ENCODE measurements around the gene CLEC4G. TPM values are rescaled to one million over a fixed set of nuclear protein-coding genes. Genes with fewer than 3 reads are reported as not detected.

Gene CLEC4G
- total and polyA plus RNA-seq, 2 donors from 2014 or later: 0.72 to 1.1 TPM

GRCh38 chr19:7689165-7689564 is 42.7 kb downstream of the CLEC4G start:
- no peak for FAIRE-seq

DNA sequence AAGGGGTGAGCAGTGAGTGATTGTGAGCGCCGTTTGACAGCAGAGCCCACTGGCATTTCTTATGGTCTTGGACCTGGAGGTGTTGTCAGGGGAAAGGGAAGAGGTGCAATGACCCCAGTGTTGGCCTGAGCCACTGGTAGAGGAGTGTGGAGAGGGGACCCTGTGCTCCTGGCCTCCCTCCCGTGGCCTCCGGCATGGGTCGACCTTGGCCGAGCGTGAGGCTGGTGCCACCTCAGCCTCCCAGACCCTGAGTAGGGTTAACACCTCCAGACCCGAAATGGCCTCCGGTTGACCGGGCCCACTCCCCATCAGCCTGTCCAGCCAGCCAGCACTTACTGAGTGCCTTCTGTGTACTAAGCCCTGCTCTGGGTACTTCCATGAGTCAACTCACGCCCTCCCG is 44.7 kb downstream of the CLEC4G start:
- Histone ChIP-seq H3K27ac (ENCODE audit: low read depth in 2 of 2, low read length in 2 of 2) (no peak overlapping the region), H3K27me3 (ENCODE audit: control insufficient read depth, insufficient read depth, low read length) (no peaks in the 10 kb centered on the region), H3K4me3 (ENCODE audit: low read length in 3 of 3) (no peak overlapping the region), H3K4me1 (ENCODE audit: control insufficient read depth in 2 of 3, insufficient read depth in 2 of 3, low read depth in 1 of 3, low read length in 3 of 3) (no peaks in the 10 kb centered on the region), H3K36me3 (ENCODE audit: control insufficient read depth in 2 of 3, insufficient read depth in 3 of 3, low read length in 3 of 3) (no peaks in the 10 kb centered on the region), H3K9ac (ENCODE audit: low read length in 3 of 3) (no peak overlapping the region), H3K9me3 (ENCODE audit: control insufficient read depth in 2 of 3, insufficient read depth in 1 of 3, low read length in 3 of 3) (peaks cover 0 to 3% (median 0%) of the 10 kb centered on the region in 3 donors)
- TF ChIP-seq, protein P1, sequence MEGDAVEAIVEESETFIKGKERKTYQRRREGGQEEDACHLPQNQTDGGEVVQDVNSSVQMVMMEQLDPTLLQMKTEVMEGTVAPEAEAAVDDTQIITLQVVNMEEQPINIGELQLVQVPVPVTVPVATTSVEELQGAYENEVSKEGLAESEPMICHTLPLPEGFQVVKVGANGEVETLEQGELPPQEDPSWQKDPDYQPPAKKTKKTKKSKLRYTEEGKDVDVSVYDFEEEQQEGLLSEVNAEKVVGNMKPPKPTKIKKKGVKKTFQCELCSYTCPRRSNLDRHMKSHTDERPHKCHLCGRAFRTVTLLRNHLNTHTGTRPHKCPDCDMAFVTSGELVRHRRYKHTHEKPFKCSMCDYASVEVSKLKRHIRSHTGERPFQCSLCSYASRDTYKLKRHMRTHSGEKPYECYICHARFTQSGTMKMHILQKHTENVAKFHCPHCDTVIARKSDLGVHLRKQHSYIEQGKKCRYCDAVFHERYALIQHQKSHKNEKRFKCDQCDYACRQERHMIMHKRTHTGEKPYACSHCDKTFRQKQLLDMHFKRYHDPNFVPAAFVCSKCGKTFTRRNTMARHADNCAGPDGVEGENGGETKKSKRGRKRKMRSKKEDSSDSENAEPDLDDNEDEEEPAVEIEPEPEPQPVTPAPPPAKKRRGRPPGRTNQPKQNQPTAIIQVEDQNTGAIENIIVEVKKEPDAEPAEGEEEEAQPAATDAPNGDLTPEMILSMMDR (IDR thresholded peaks at IDR 0.05; ENCODE audit: borderline replicate concordance, extremely low read depth, insufficient read depth): no peak
- no peak for DNase-seq
- intact Hi-C loops (cut with DNase I): no loop called here
- no peak for FAIRE-seq

More at GRCh38 chr19:7689165-7689564, 42.7 kb downstream of the CLEC4G start:
- Histone ChIP-seq H3K36me3 (ENCODE audit: control insufficient read depth in 2 of 3, insufficient read depth in 3 of 3, low read length in 3 of 3) (no peaks in the 10 kb centered on the region), H3K9me3 (ENCODE audit: control insufficient read depth in 2 of 3, insufficient read depth in 1 of 3, low read length in 3 of 3) (peaks cover 0 to 3% (median 0%) of the 10 kb centered on the region in 3 donors), H3K27ac (ENCODE audit: low read depth in 2 of 2, low read length in 2 of 2) (no peak overlapping the region), H3K27me3 (ENCODE audit: control insufficient read depth, insufficient read depth, low read length) (no peaks in the 10 kb centered on the region), H3K9ac (ENCODE audit: low read length in 3 of 3) (no peak overlapping the region), H3K4me1 (ENCODE audit: control insufficient read depth in 2 of 3, insufficient read depth in 2 of 3, low read depth in 1 of 3, low read length in 3 of 3) (no peaks in the 10 kb centered on the region), H3K4me3 (ENCODE audit: low read length in 3 of 3) (no peak overlapping the region)
- no peak for DNase-seq
- intact Hi-C loops (cut with DNase I): no loop called here
- TF ChIP-seq, protein P1 (IDR thresholded peaks at IDR 0.05; ENCODE audit: borderline replicate concordance, extremely low read depth, insufficient read depth): no peak

DNA sequence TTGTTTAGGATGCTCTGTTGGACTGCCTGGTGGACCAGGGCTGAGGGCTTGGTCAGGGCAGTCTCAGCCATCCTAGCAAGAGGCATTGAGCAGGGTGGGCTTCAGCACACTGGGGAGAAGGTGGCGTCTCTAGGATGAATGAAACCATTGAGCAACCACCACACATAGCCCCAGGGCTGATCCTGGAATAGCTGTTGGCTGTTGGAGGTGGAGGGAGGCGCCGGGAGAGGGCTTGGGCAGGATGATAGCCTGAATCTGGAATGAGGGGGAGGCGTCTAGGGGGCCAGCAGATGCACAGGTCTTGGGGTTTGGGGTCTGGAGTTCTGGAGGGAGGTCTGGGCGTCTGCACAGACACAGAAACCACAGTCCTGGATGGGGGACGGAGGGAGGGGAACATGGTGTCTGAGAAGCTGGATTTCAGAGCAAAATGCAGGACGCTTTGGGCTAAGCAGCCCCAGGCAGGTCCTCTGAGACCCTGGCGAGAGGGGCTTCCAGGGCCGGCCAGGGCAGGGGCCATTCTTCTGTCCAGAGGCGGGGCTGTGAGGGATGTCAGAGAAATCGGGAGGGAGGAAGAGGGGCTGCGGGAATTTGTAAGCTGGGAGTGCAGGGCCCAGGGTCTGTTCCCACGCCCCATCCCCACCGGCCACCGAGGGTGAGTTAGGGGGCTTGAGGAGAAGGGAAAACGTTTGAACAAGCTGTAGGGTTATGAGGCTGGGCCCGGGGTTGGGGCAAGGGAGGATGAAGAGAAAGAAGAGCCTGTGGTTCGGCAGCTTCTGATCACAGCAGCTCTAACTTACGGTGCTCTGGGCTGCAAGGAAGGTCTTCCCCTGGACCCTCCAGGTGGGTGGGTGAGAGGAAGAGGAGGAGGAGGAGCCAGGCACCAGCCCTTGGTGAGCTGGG is 46.1 kb downstream of the CLEC4G start:
- Histone ChIP-seq H3K9ac (ENCODE audit: low read length in 3 of 3) (no peak overlapping the region), H3K9me3 (ENCODE audit: control insufficient read depth in 2 of 3, insufficient read depth in 1 of 3, low read length in 3 of 3) (no peaks in the 10 kb centered on the region), H3K4me3 (ENCODE audit: low read length in 3 of 3) (no peak overlapping the region), H3K27me3 (ENCODE audit: control insufficient read depth, insufficient read depth, low read length) (no peaks in the 10 kb centered on the region), H3K4me1 (ENCODE audit: control insufficient read depth in 2 of 3, insufficient read depth in 2 of 3, low read depth in 1 of 3, low read length in 3 of 3) (peaks cover 0 to 3% (median 0%) of the 10 kb centered on the region in 3 donors), H3K36me3 (ENCODE audit: control insufficient read depth in 2 of 3, insufficient read depth in 3 of 3, low read length in 3 of 3) (no peaks in the 10 kb centered on the region), H3K27ac (ENCODE audit: low read depth in 2 of 2, low read length in 2 of 2) (no peak overlapping the region)
- FAIRE-seq: no peak
- no peak for DNase-seq
- TF ChIP-seq, protein P1 (IDR thresholded peaks at IDR 0.05; ENCODE audit: borderline replicate concordance, extremely low read depth, insufficient read depth): no peak
- intact Hi-C loops (cut with DNase I): no loop called here
